Skeletal muscle satellite cell (primary cell): ENCODE results near the gene NIBAN1.

Source experiments
- H3K27me3 ChIP-seq: 2 replicates; pipeline ENCODE4 v1.7.0; 2013; ENCODE audit warnings: low read length; ENCODE audit not compliant: control insufficient read depth, insufficient read depth
- H3K36me3 ChIP-seq: 2 replicates; pipeline ENCODE4 v1.7.0; 2013; ENCODE audit warnings: mild to moderate bottlenecking, control low read depth, low read length; ENCODE audit not compliant: insufficient read depth
- H3K4me1 ChIP-seq: 2 replicates; pipeline ENCODE4 v1.7.0; 2013; ENCODE audit warnings: low read length; ENCODE audit not compliant: control insufficient read depth, insufficient read depth
- H3K4me2 ChIP-seq: 2 replicates; pipeline ENCODE4 v1.7.0; 2013; ENCODE audit warnings: mild to moderate bottlenecking, low read length
- H3K4me3 ChIP-seq: 2 replicates; pipeline ENCODE4 v1.7.0; 2013; ENCODE audit warnings: low read length
- H3K9ac ChIP-seq: 2 replicates; pipeline ENCODE4 v1.7.0; 2013; ENCODE audit warnings: mild to moderate bottlenecking, low read depth, low read length, moderate library complexity
- H3K9me3 ChIP-seq: replicated peaks from 2 replicates; pipeline ENCODE4 v1.7.0; 2013; ENCODE audit warnings: mild to moderate bottlenecking, control low read depth, low read length

The NIBAN1 gene

GRCh38 chr1:184953600-184954219 is 20.6 kb downstream of the NIBAN1 start:
- no peak overlapping the region for H3K9ac ChIP-seq
- no peaks in the 10 kb centered on the region for H3K36me3 ChIP-seq
- H3K4me1 ChIP-seq: peaks cover 10% of the 10 kb centered on the region
- H3K4me2 ChIP-seq: no peak overlapping the region
- H3K27me3 ChIP-seq: no peaks in the 10 kb centered on the region
- H3K4me3 ChIP-seq: no peak overlapping the region
- H3K9me3 ChIP-seq: no peaks in the 10 kb centered on the region

- no peak overlapping the region for H3K9ac ChIP-seq
- no peak overlapping the region for H3K4me2 ChIP-seq
- no peaks in the 10 kb centered on the region for H3K36me3 ChIP-seq
- H3K4me1 ChIP-seq: peaks cover 10% of the 10 kb centered on the region
- H3K27me3 ChIP-seq: no peaks in the 10 kb centered on the region
- no peak overlapping the region for H3K4me3 ChIP-seq
- H3K9me3 ChIP-seq: no peaks in the 10 kb centered on the region
These were observed 21.9 kb downstream of the NIBAN1 start for GRCh38 chr1:184952428-184952827.

- Histone ChIP-seq H3K4me1 (peaks cover 10% of the 10 kb centered on the region), H3K27me3 (no peaks in the 10 kb centered on the region), H3K9ac (no peak overlapping the region), H3K4me3 (no peak overlapping the region), H3K4me2 (no peak overlapping the region), H3K36me3 (no peaks in the 10 kb centered on the region), H3K9me3 (no peaks in the 10 kb centered on the region)
These were observed 22.5 kb downstream of the NIBAN1 start for GRCh38 chr1:184951788-184952187.

- Histone ChIP-seq H3K4me2 (no peak overlapping the region), H3K9ac (no peak overlapping the region), H3K4me3 (no peak overlapping the region), H3K27me3 (no peaks in the 10 kb centered on the region), H3K9me3 (no peaks in the 10 kb centered on the region), H3K36me3 (no peaks in the 10 kb centered on the region), H3K4me1 (peaks cover 10% of the 10 kb centered on the region)
These were observed 23.4 kb downstream of the NIBAN1 start for GRCh38 chr1:184950906-184951305.

- no peaks in the 10 kb centered on the region for H3K27me3 ChIP-seq
- peaks cover 10% of the 10 kb centered on the region for H3K4me1 ChIP-seq
- no peaks in the 10 kb centered on the region for H3K36me3 ChIP-seq
- H3K9ac ChIP-seq: no peak overlapping the region
- no peak overlapping the region for H3K4me2 ChIP-seq
- H3K9me3 ChIP-seq: no peaks in the 10 kb centered on the region
- H3K4me3 ChIP-seq: no peak overlapping the region
These were observed 24.1 kb downstream of the NIBAN1 start for GRCh38 chr1:184950227-184950626.

GRCh38 chr1:184947497-184948256 is 26.6 kb downstream of the NIBAN1 start:
- Histone ChIP-seq H3K36me3 (no peaks in the 10 kb centered on the region), H3K4me1 (no peaks in the 10 kb centered on the region)

GRCh38 chr1:184945678-184946412 is 28.5 kb downstream of the NIBAN1 start:
- no peaks in the 10 kb centered on the region for H3K27me3 ChIP-seq

More at GRCh38 chr1:184947497-184948256, 26.6 kb downstream of the NIBAN1 start:
- H3K9me3 ChIP-seq: no peaks in the 10 kb centered on the region
- no peak overlapping the region for H3K9ac ChIP-seq
- no peak overlapping the region for H3K4me3 ChIP-seq
- H3K4me2 ChIP-seq: no peak overlapping the region
- H3K27me3 ChIP-seq: no peaks in the 10 kb centered on the region

GRCh38 chr1:184945029-184945428 is 29.3 kb downstream of the NIBAN1 start:
- no peak overlapping the region for H3K4me2 ChIP-seq
- H3K9ac ChIP-seq: no peak overlapping the region
- no peaks in the 10 kb centered on the region for H3K36me3 ChIP-seq
- no peaks in the 10 kb centered on the region for H3K4me1 ChIP-seq
- no peaks in the 10 kb centered on the region for H3K27me3 ChIP-seq
- H3K4me3 ChIP-seq: no peak overlapping the region
- no peaks in the 10 kb centered on the region for H3K9me3 ChIP-seq

More at GRCh38 chr1:184945678-184946412, 28.5 kb downstream of the NIBAN1 start:
- no peaks in the 10 kb centered on the region for H3K4me1 ChIP-seq
- no peak overlapping the region for H3K4me2 ChIP-seq
- H3K36me3 ChIP-seq: no peaks in the 10 kb centered on the region
- H3K9me3 ChIP-seq: no peaks in the 10 kb centered on the region
- H3K9ac ChIP-seq: no peak overlapping the region
- H3K4me3 ChIP-seq: no peak overlapping the region

GRCh38 chr1:184943998-184944397 is 30.3 kb downstream of the NIBAN1 start:
- no peaks in the 10 kb centered on the region for H3K4me1 ChIP-seq
- no peak overlapping the region for H3K9ac ChIP-seq
- no peak overlapping the region for H3K4me3 ChIP-seq
- no peaks in the 10 kb centered on the region for H3K9me3 ChIP-seq
- no peak overlapping the region for H3K4me2 ChIP-seq
- H3K36me3 ChIP-seq: no peaks in the 10 kb centered on the region
- peaks cover 4% of the 10 kb centered on the region for H3K27me3 ChIP-seq

- Histone ChIP-seq H3K9me3 (no peaks in the 10 kb centered on the region), H3K4me3 (no peak overlapping the region)
These were observed 32.6 kb downstream of the NIBAN1 start for GRCh38 chr1:184941735-184942134.

GRCh38 chr1:184941410-184941733 is 32.9 kb downstream of the NIBAN1 start:
- no peak overlapping the region for H3K4me3 ChIP-seq
- peaks cover 14% of the 10 kb centered on the region for H3K27me3 ChIP-seq
- H3K4me1 ChIP-seq: no peaks in the 10 kb centered on the region
- no peak overlapping the region for H3K9ac ChIP-seq
- H3K4me2 ChIP-seq: no peak overlapping the region
- H3K36me3 ChIP-seq: no peaks in the 10 kb centered on the region
- no peaks in the 10 kb centered on the region for H3K9me3 ChIP-seq

More at GRCh38 chr1:184941735-184942134, 32.6 kb downstream of the NIBAN1 start:
- H3K27me3 ChIP-seq: peaks cover 14% of the 10 kb centered on the region
- no peaks in the 10 kb centered on the region for H3K4me1 ChIP-seq
- no peak overlapping the region for H3K9ac ChIP-seq
- H3K36me3 ChIP-seq: no peaks in the 10 kb centered on the region
- no peak overlapping the region for H3K4me2 ChIP-seq
